RWPE2 (cell line): ENCODE data around the gene ZNF787.
"Not testable (repeated sequence)": the region's sequence is repeated elsewhere in the genome, so short reads cannot be mapped to it uniquely, and the experiment has no call there.

Experiments
- ATAC-seq: fragments of 200-7000 bp; cut with Tn5 transposase; 3 replicates; pipeline ENCODE4 v1.9.1; 2021; ENCODE audit warnings: low read depth
- DNase-seq: peaks from one replicate; pipeline ENCODE4 v3.0.0-alpha.2; 2020; ENCODE audit warnings: low spot score
- H3K27ac ChIP-seq: fragments of 450-650 bp; 2 replicates; pipeline ENCODE4 v1.5.1; 2017; ENCODE audit warnings: mild to moderate bottlenecking; ENCODE audit not compliant: poor library complexity, severe bottlenecking
- H3K27me3 ChIP-seq: fragments of 250-450 bp; sonication (Bioruptor Pico); 2 replicates; pipeline ENCODE4 v1.5.1; 2021; ENCODE audit warnings: mild to moderate bottlenecking, moderate library complexity; ENCODE audit not compliant: insufficient read depth, poor library complexity, severe bottlenecking
- H3K36me3 ChIP-seq: fragments of 250-450 bp; sonication (Bioruptor Pico); 2 replicates; pipeline ENCODE4 v1.5.1; 2020; ENCODE audit warnings: low read depth, mild to moderate bottlenecking, moderate library complexity
- H3K4me1 ChIP-seq: fragments of 250-450 bp; sonication (Bioruptor Pico); 2 replicates; pipeline ENCODE4 v1.5.1; 2021; ENCODE audit warnings: mild to moderate bottlenecking, moderate library complexity; ENCODE audit not compliant: insufficient read depth, poor library complexity, severe bottlenecking
- H3K4me3 ChIP-seq: fragments of 250-450 bp; sonication (Bioruptor Pico); 2 replicates; pipeline ENCODE4 v1.5.1; 2021; ENCODE audit warnings: mild to moderate bottlenecking, moderate library complexity; ENCODE audit not compliant: severe bottlenecking
- H3K9me3 ChIP-seq: fragments of 250-450 bp; sonication (Bioruptor Pico); 2 replicates; pipeline ENCODE4 v1.5.1; 2021; ENCODE audit warnings: mild to moderate bottlenecking, moderate library complexity; ENCODE audit not compliant: severe bottlenecking
- CTCF ChIP-seq: fragments of 450-650 bp; IDR thresholded peaks from one replicate; pipeline ENCODE4 v1.5.1; 2017; ENCODE audit warnings: mild to moderate bottlenecking, moderate library complexity; ENCODE audit not compliant: poor library complexity, severe bottlenecking

The ZNF787 gene

GRCh38 chr19:56149656-56150038 is 28.6 kb upstream of the ZNF787 start:
- ATAC-seq (no peak), DNase-seq (no peak)
- H3K4me1 ChIP-seq = no peaks in the 10 kb centered on the region
- no peaks in the 10 kb centered on the region for H3K9me3 ChIP-seq
- H3K36me3 ChIP-seq = peaks cover 12% of the 10 kb centered on the region
- H3K4me3 ChIP-seq = no peak overlapping the region
- no peak overlapping the region for H3K27ac ChIP-seq
- H3K27me3 ChIP-seq = no peaks in the 10 kb centered on the region
- TF ChIP-seq CTCF = no peak

GRCh38 chr19:56148955-56149655 is 28.0 kb upstream of the ZNF787 start:
- ATAC-seq, H3K27ac ChIP-seq, DNase-seq, H3K27me3 ChIP-seq, H3K9me3 ChIP-seq, H3K4me1 ChIP-seq, H3K4me3 ChIP-seq: not testable (repeated sequence)
- peaks cover 12% of the 10 kb centered on the region for H3K36me3 ChIP-seq

GRCh38 chr19:56148096-56148495 is 27.0 kb upstream of the ZNF787 start:
- H3K4me3 ChIP-seq = no peak overlapping the region
- H3K27me3 ChIP-seq = no peaks in the 10 kb centered on the region
- peaks cover 12% of the 10 kb centered on the region for H3K36me3 ChIP-seq
- DNase-seq = no peak
- H3K27ac ChIP-seq = no peak overlapping the region
- no peaks in the 10 kb centered on the region for H3K9me3 ChIP-seq
- TF ChIP-seq CTCF = no peak
- no peaks in the 10 kb centered on the region for H3K4me1 ChIP-seq
- no peak; the same call in 2 of the 3 replicates for ATAC-seq

GRCh38 chr19:56147307-56147706 is 26.2 kb upstream of the ZNF787 start:
- H3K36me3 ChIP-seq = peaks cover 12% of the 10 kb centered on the region
- no peak for TF ChIP-seq CTCF
- no peak for ATAC-seq

GRCh38 chr19:56146904-56147303 is 25.8 kb upstream of the ZNF787 start:
- no peak for DNase-seq

More at GRCh38 chr19:56147307-56147706, 26.2 kb upstream of the ZNF787 start:
- Histone ChIP-seq H3K9me3 (no peaks in the 10 kb centered on the region), H3K4me3 (no peak overlapping the region), H3K4me1 (no peaks in the 10 kb centered on the region), H3K27me3 (no peaks in the 10 kb centered on the region), H3K27ac (no peak overlapping the region)
- no peak for DNase-seq

More at GRCh38 chr19:56146904-56147303, 25.8 kb upstream of the ZNF787 start:
- H3K36me3 ChIP-seq = peaks cover 12% of the 10 kb centered on the region
- H3K4me1 ChIP-seq = no peaks in the 10 kb centered on the region
- no peak for TF ChIP-seq CTCF
- H3K27ac ChIP-seq = no peak overlapping the region
- no peak for ATAC-seq
- H3K9me3 ChIP-seq = no peaks in the 10 kb centered on the region
- H3K4me3 ChIP-seq = no peak overlapping the region
- H3K27me3 ChIP-seq = no peaks in the 10 kb centered on the region
